ENCODE data around the gene DACH1. TPM values are rescaled to one million over a fixed set of nuclear protein-coding genes. Genes with fewer than 3 reads are reported as not detected.
"Not testable (repeated sequence)": the region's sequence is repeated elsewhere in the genome, so short reads cannot be mapped to it uniquely, and the experiment has no call there.

DACH1 gene
- total RNA-seq, 4 donors from 2014 or later: 1.5 to 55.1 (median 4.7) TPM

- intact Hi-C loops (cut with DNase I; ENCODE audit: low total_unique reads): no loop called here
- H3K4me1 ChIP-seq: no peaks in the 10 kb centered on the region
- DNase-seq: no peak
- no peaks in the 10 kb centered on the region for H3K36me3 ChIP-seq
- no peaks in the 10 kb centered on the region for H3K9me3 ChIP-seq
- TF ChIP-seq POLR2A (IDR thresholded peaks at IDR 0.05) (no peak), CTCF (IDR thresholded peaks at IDR 0.05) (no peak)
- no peaks in the 10 kb centered on the region for H3K27me3 ChIP-seq
- no peak overlapping the region for H3K27ac ChIP-seq
- no peak overlapping the region for H3K4me3 ChIP-seq
Observed at GRCh38 chr13:71780546-71780945, 86.5 kb downstream of the DACH1 start.

GRCh38 chr13:71778998-71779397, 88.0 kb downstream of the DACH1 start:
- intact Hi-C loops (cut with DNase I; ENCODE audit: low total_unique reads); H3K4me1 ChIP-seq; H3K27me3 ChIP-seq; H3K4me3 ChIP-seq; H3K9me3 ChIP-seq; DNase-seq; H3K36me3 ChIP-seq; H3K27ac ChIP-seq: not testable (repeated sequence)

GRCh38 chr13:71775966-71776365, 91.0 kb downstream of the DACH1 start:
- Histone ChIP-seq H3K36me3 (no peaks in the 10 kb centered on the region), H3K27me3 (no peaks in the 10 kb centered on the region), H3K27ac (no peak overlapping the region), H3K4me1 (no peaks in the 10 kb centered on the region), H3K4me3 (no peak overlapping the region), H3K9me3 (no peaks in the 10 kb centered on the region)
- no peak for TF ChIP-seq POLR2A (IDR thresholded peaks at IDR 0.05)
- TF ChIP-seq CTCF (IDR thresholded peaks at IDR 0.05): no peak
- intact Hi-C loops (cut with DNase I; ENCODE audit: low total_unique reads): no loop called here
- no peak for DNase-seq

GRCh38 chr13:71774863-71775262, 92.1 kb downstream of the DACH1 start:
- no peaks in the 10 kb centered on the region for H3K27me3 ChIP-seq
- no peak overlapping the region for H3K4me3 ChIP-seq
- no peaks in the 10 kb centered on the region for H3K4me1 ChIP-seq
- TF ChIP-seq POLR2A (IDR thresholded peaks at IDR 0.05) (no peak), CTCF (IDR thresholded peaks at IDR 0.05) (no peak)
- DNase-seq: no peak
- no peak overlapping the region for H3K27ac ChIP-seq
- H3K9me3 ChIP-seq: no peaks in the 10 kb centered on the region
- intact Hi-C loops (cut with DNase I; ENCODE audit: low total_unique reads): no loop called here
- no peaks in the 10 kb centered on the region for H3K36me3 ChIP-seq

- Histone ChIP-seq H3K9me3 (no peaks in the 10 kb centered on the region), H3K4me3 (no peak overlapping the region), H3K36me3 (no peaks in the 10 kb centered on the region), H3K27me3 (no peaks in the 10 kb centered on the region), H3K27ac (no peak overlapping the region), H3K4me1 (no peaks in the 10 kb centered on the region)
- no peak for DNase-seq
- no peak for TF ChIP-seq CTCF (IDR thresholded peaks at IDR 0.05)
- intact Hi-C loops (cut with DNase I; ENCODE audit: low total_unique reads): no loop called here
Observed at GRCh38 chr13:71773531-71773930, 93.5 kb downstream of the DACH1 start.

- no peak overlapping the region for H3K27ac ChIP-seq
- H3K36me3 ChIP-seq: no peaks in the 10 kb centered on the region
- H3K9me3 ChIP-seq: no peaks in the 10 kb centered on the region
- intact Hi-C loops (cut with DNase I; ENCODE audit: low total_unique reads): no loop called here
- DNase-seq: no peak
- no peak for TF ChIP-seq POLR2A (IDR thresholded peaks at IDR 0.05)
- TF ChIP-seq CTCF (IDR thresholded peaks at IDR 0.05): no peak
- no peaks in the 10 kb centered on the region for H3K27me3 ChIP-seq
- no peaks in the 10 kb centered on the region for H3K4me1 ChIP-seq
- no peak overlapping the region for H3K4me3 ChIP-seq
Observed at GRCh38 chr13:71772361-71772760, 94.6 kb downstream of the DACH1 start.

Measured in uterus (tissue), 4 donors.